Neuron (in vitro differentiated cells): ENCODE data around the gene CYP39A1.
A peak's percentile ranks its signal among the peaks of the same experiment; 100 is the strongest.
"Not testable (repeated sequence)": the region's sequence is repeated elsewhere in the genome, so short reads cannot be mapped to it uniquely, and the experiment has no call there.

Experiments used
- H2AFZ ChIP-seq: one replicate; pipeline ENCODE4 v1.6.1; 2013; ENCODE audit warnings: low read depth, mild to moderate bottlenecking, inconsistent platforms, low read length, moderate library complexity
- H3K27me3 ChIP-seq: one replicate; pipeline ENCODE4 v1.6.1; 2013; ENCODE audit warnings: low read length; ENCODE audit not compliant: insufficient read depth
- H3K36me3 ChIP-seq: one replicate; pipeline ENCODE4 v1.6.1; 2013; ENCODE audit warnings: low read length; ENCODE audit not compliant: insufficient read depth
- H3K4me1 ChIP-seq: one replicate; pipeline ENCODE4 v1.6.1; 2013; ENCODE audit warnings: low read length; ENCODE audit not compliant: insufficient read depth
- H3K4me3 ChIP-seq: 2 replicates; pipeline ENCODE4 v1.5.1; 2013; ENCODE audit warnings: mild to moderate bottlenecking, low read length, moderate library complexity
- H3K9me3 ChIP-seq: one replicate; pipeline ENCODE4 v1.6.1; 2013; ENCODE audit warnings: low read length

CYP39A1 gene

GRCh38 chr6:46667377-46667776 lies 14.8 kb upstream of the CYP39A1 start:
- Histone ChIP-seq H3K27me3 (no peaks in the 10 kb centered on the region), H3K36me3 (no peaks in the 10 kb centered on the region), H3K4me1 (no peaks in the 10 kb centered on the region), H3K4me3 (no peak overlapping the region), H3K9me3 (no peaks in the 10 kb centered on the region), H2AFZ (no peak overlapping the region)

GRCh38 chr6:46661483-46661882 lies 8.9 kb upstream of the CYP39A1 start:
- no peaks in the 10 kb centered on the region for H3K4me1 ChIP-seq
- H3K27me3 ChIP-seq: no peaks in the 10 kb centered on the region
- no peak overlapping the region for H3K4me3 ChIP-seq
- no peak overlapping the region for H2AFZ ChIP-seq
- no peaks in the 10 kb centered on the region for H3K9me3 ChIP-seq
- no peaks in the 10 kb centered on the region for H3K36me3 ChIP-seq

- H3K27me3 ChIP-seq: peaks cover 13% of the 10 kb centered on the region
- peaks cover 4% of the 10 kb centered on the region for H3K4me1 ChIP-seq
- no peaks in the 10 kb centered on the region for H3K36me3 ChIP-seq
- no peak overlapping the region for H3K4me3 ChIP-seq
- H2AFZ ChIP-seq: no peak overlapping the region
- no peaks in the 10 kb centered on the region for H3K9me3 ChIP-seq
Observed at GRCh38 chr6:46657642-46658041, 5.0 kb upstream of the CYP39A1 start.

GRCh38 chr6:46655803-46656202 lies 3.2 kb upstream of the CYP39A1 start:
- peaks cover 13% of the 10 kb centered on the region for H3K27me3 ChIP-seq
- H3K36me3 ChIP-seq: no peaks in the 10 kb centered on the region
- no peak overlapping the region for H2AFZ ChIP-seq
- H3K4me1 ChIP-seq: peaks cover 11% of the 10 kb centered on the region
- H3K9me3 ChIP-seq: no peaks in the 10 kb centered on the region
- no peak overlapping the region for H3K4me3 ChIP-seq

- H3K9me3 ChIP-seq: no peaks in the 10 kb centered on the region
- H2AFZ ChIP-seq: peak overlapping the region; percentile 100
- H3K4me3 ChIP-seq: peak overlapping the region; percentile 87
- H3K4me1 ChIP-seq: peaks cover 11% of the 10 kb centered on the region
- H3K36me3 ChIP-seq: no peaks in the 10 kb centered on the region
- H3K27me3 ChIP-seq: peaks cover 13% of the 10 kb centered on the region
Observed at GRCh38 chr6:46653439-46654195, 999 bp upstream of the CYP39A1 start.

GRCh38 chr6:46652232-46652602 lies 401 bp downstream of the CYP39A1 start:
- H3K36me3 ChIP-seq: no peaks in the 10 kb centered on the region

GRCh38 chr6:46651816-46652215 lies 802 bp downstream of the CYP39A1 start:
- Histone ChIP-seq H3K9me3 (no peaks in the 10 kb centered on the region), H3K4me3 (peak overlapping the region; percentile 87), H3K27me3 (peaks cover 13% of the 10 kb centered on the region), H2AFZ (peak overlapping the region; percentile 100), H3K4me1 (peaks cover 11% of the 10 kb centered on the region), H3K36me3 (no peaks in the 10 kb centered on the region)

More at GRCh38 chr6:46652232-46652602, 401 bp downstream of the CYP39A1 start:
- Histone ChIP-seq H2AFZ (peak overlapping the region; percentile 100), H3K27me3 (peaks cover 13% of the 10 kb centered on the region), H3K4me1 (peaks cover 11% of the 10 kb centered on the region), H3K9me3 (no peaks in the 10 kb centered on the region), H3K4me3 (peak overlapping the region; percentile 87)

GRCh38 chr6:46651006-46651405 lies 1.6 kb downstream of the CYP39A1 start:
- H3K9me3 ChIP-seq: no peaks in the 10 kb centered on the region
- no peak overlapping the region for H3K4me3 ChIP-seq
- no peak overlapping the region for H2AFZ ChIP-seq
- H3K27me3 ChIP-seq: peaks cover 13% of the 10 kb centered on the region
- H3K36me3 ChIP-seq: no peaks in the 10 kb centered on the region
- peaks cover 11% of the 10 kb centered on the region for H3K4me1 ChIP-seq

- Histone ChIP-seq H3K27me3 (peaks cover 7% of the 10 kb centered on the region), H3K4me1 (peaks cover 11% of the 10 kb centered on the region), H3K36me3 (no peaks in the 10 kb centered on the region)
Observed at GRCh38 chr6:46648869-46649492, 3.6 kb downstream of the CYP39A1 start.

GRCh38 chr6:46648108-46648507 lies 4.5 kb downstream of the CYP39A1 start:
- H3K4me3 ChIP-seq, H3K9me3 ChIP-seq, H3K36me3 ChIP-seq, H3K4me1 ChIP-seq, H2AFZ ChIP-seq, H3K27me3 ChIP-seq: not testable (repeated sequence)

More at GRCh38 chr6:46648869-46649492, 3.6 kb downstream of the CYP39A1 start:
- no peaks in the 10 kb centered on the region for H3K9me3 ChIP-seq
- no peak overlapping the region for H2AFZ ChIP-seq
- H3K4me3 ChIP-seq: no peak overlapping the region

- no peak overlapping the region for H3K4me3 ChIP-seq
- H3K36me3 ChIP-seq: no peaks in the 10 kb centered on the region
- H3K9me3 ChIP-seq: no peaks in the 10 kb centered on the region
- no peaks in the 10 kb centered on the region for H3K4me1 ChIP-seq
- no peaks in the 10 kb centered on the region for H3K27me3 ChIP-seq
- H2AFZ ChIP-seq: no peak overlapping the region
Observed at GRCh38 chr6:46645265-46645664, 7.4 kb downstream of the CYP39A1 start.

GRCh38 chr6:46642928-46643751 lies 9.5 kb downstream of the CYP39A1 start:
- Histone ChIP-seq H3K4me3 (no peak overlapping the region), H3K9me3 (no peaks in the 10 kb centered on the region), H3K36me3 (no peaks in the 10 kb centered on the region), H2AFZ (no peak overlapping the region), H3K4me1 (no peaks in the 10 kb centered on the region), H3K27me3 (no peaks in the 10 kb centered on the region)

GRCh38 chr6:46638650-46639049 lies 14.0 kb downstream of the CYP39A1 start:
- Histone ChIP-seq H3K27me3 (no peaks in the 10 kb centered on the region), H3K9me3 (no peaks in the 10 kb centered on the region), H3K4me1 (no peaks in the 10 kb centered on the region), H3K36me3 (no peaks in the 10 kb centered on the region), H2AFZ (no peak overlapping the region), H3K4me3 (no peak overlapping the region)
